ENCODE measurements around the gene BHLHE23. TPM values are rescaled to one million over a fixed set of nuclear protein-coding genes. Genes with fewer than 3 reads are reported as not detected.
"Not testable (repeated sequence)": the region's sequence is repeated elsewhere in the genome, so short reads cannot be mapped to it uniquely, and the experiment has no call there.

The BHLHE23 gene
- total RNA-seq, 1 donor from 2014 or later, result not detected

- DNase-seq, result not testable (repeated sequence)
Observed at GRCh38 chr20:62960446-62961309, 46.1 kb downstream of the BHLHE23 start.

GRCh38 chr20:62959998-62960436, 46.7 kb downstream of the BHLHE23 start:
- no peak for DNase-seq

- no peak for DNase-seq
Observed at GRCh38 chr20:62959101-62959971, 47.4 kb downstream of the BHLHE23 start.

GRCh38 chr20:62958388-62959100, 48.2 kb downstream of the BHLHE23 start:
- no peak for DNase-seq

- no peak for DNase-seq
Observed at GRCh38 chr20:62957136-62958117, 49.3 kb downstream of the BHLHE23 start.

- no peak for DNase-seq
Observed at GRCh38 chr20:62956387-62957135, 50.2 kb downstream of the BHLHE23 start.

Other genes starting within 250 kb of the BHLHE23 start
- gene MRGBP, start 210.5 kb downstream of the BHLHE23 start, total RNA-seq, result 11.3 TPM
- gene OGFR, start 202.1 kb downstream of the BHLHE23 start, total RNA-seq, result 20.6 TPM
- 28.1 TPM for gene COL9A3, start 189.9 kb downstream of the BHLHE23 start, total RNA-seq
- 9.1 TPM for gene TCFL5, start 145.1 kb downstream of the BHLHE23 start, total RNA-seq
- gene DIDO1, start 80.5 kb downstream of the BHLHE23 start, total RNA-seq, result 57.5 TPM
- 31.3 TPM for gene GID8, start 68.8 kb downstream of the BHLHE23 start, total RNA-seq
- 2.3 TPM for gene SLC17A9, start 54.3 kb downstream of the BHLHE23 start, total RNA-seq
- gene YTHDF1, start 209.2 kb upstream of the BHLHE23 start, total RNA-seq, result 29.1 TPM
- gene BIRC7, start 228.9 kb upstream of the BHLHE23 start, total RNA-seq, result 0.31 TPM
- 10.4 TPM for gene NKAIN4, start 247.5 kb upstream of the BHLHE23 start, total RNA-seq